Mesenteric fat pad (tissue), 1 donor: ENCODE data around the gene RRN3. TPM values are rescaled to one million over a fixed set of nuclear protein-coding genes. Genes with fewer than 3 reads are reported as not detected.
"Not testable (repeated sequence)": the region's sequence is repeated elsewhere in the genome, so short reads cannot be mapped to it uniquely, and the experiment has no call there.

Experiments
- DNase-seq: peaks from one replicate; pipeline ENCODE4 v3.0.0-alpha.2; 2020; ENCODE audit warnings: low spot score
- total RNA-seq: library from RNA; stranded (reverse); fragmentation: NEBNext Ultra II Directional; extraction: Animal tissue kit (Norgen Biotek cat#: 25700); gene quantifications from one replicate; pipeline ENCODE4 v1.2.1, GENCODE V29; 2021
- donor health status: DM: yes; HTN: yes; CAD: no.

RRN3 gene
- total RNA-seq, 1 donor from 2014 or later, result 44.9 TPM

GRCh38 chr16:15100372-15100987, 6.4 kb upstream of the RRN3 start:
- DNase-seq, result not testable (repeated sequence)

- DNase-seq, result not testable (repeated sequence)
Observed at GRCh38 chr16:15099366-15099909, 5.4 kb upstream of the RRN3 start.

- DNase-seq, result not testable (repeated sequence)
Observed at GRCh38 chr16:15096583-15096972, 2.5 kb upstream of the RRN3 start.

- DNase-seq, result not testable (repeated sequence)
Observed at GRCh38 chr16:15093571-15093954, 509 bp downstream of the RRN3 start.

GRCh38 chr16:15090663-15091269, 3.3 kb downstream of the RRN3 start:
- DNase-seq, result not testable (repeated sequence)

- DNase-seq, result not testable (repeated sequence)
Observed at GRCh38 chr16:15082788-15083187, 11.3 kb downstream of the RRN3 start.

GRCh38 chr16:15080883-15081282, 13.2 kb downstream of the RRN3 start:
- not testable (repeated sequence) for DNase-seq

- not testable (repeated sequence) for DNase-seq
Observed at GRCh38 chr16:15076161-15076560, 17.9 kb downstream of the RRN3 start.

GRCh38 chr16:15073101-15073500, 21.0 kb downstream of the RRN3 start:
- DNase-seq, result no peak

GRCh38 chr16:15071916-15072769, 21.9 kb downstream of the RRN3 start:
- not testable (repeated sequence) for DNase-seq

- not testable (repeated sequence) for DNase-seq
Observed at GRCh38 chr16:15071013-15071412, 23.1 kb downstream of the RRN3 start.

GRCh38 chr16:15066690-15067089, 27.4 kb downstream of the RRN3 start:
- DNase-seq, result not testable (repeated sequence)

GRCh38 chr16:15065961-15066360, 28.1 kb downstream of the RRN3 start:
- not testable (repeated sequence) for DNase-seq

GRCh38 chr16:15062085-15062810, 31.8 kb downstream of the RRN3 start:
- not testable (repeated sequence) for DNase-seq

GRCh38 chr16:15059324-15059723, 34.7 kb downstream of the RRN3 start:
- DNase-seq, result no peak

- no peak for DNase-seq
Observed at GRCh38 chr16:15057681-15058417, 36.2 kb downstream of the RRN3 start.

- DNase-seq, result peak; percentile 92
Observed at GRCh38 chr16:15055141-15056053, 38.7 kb downstream of the RRN3 start.

- DNase-seq, result no peak
Observed at GRCh38 chr16:15054357-15055140, 39.5 kb downstream of the RRN3 start.
